AG09319 (cell line): ENCODE results near the gene MMRN2.
"Not testable (repeated sequence)": the region's sequence is repeated elsewhere in the genome, so short reads cannot be mapped to it uniquely, and the experiment has no call there.

ENCODE experiments used
- DNase-seq: peaks from one replicate; pipeline ENCODE4 v3.0.0-alpha.2; 2010; ENCODE audit warnings: low read depth; ENCODE audit errors: extremely low read depth
- TF ChIP-seq, protein P1 (sequence below): IDR thresholded peaks from 2 replicates; pipeline ENCODE4 v1.5.1; 2011; ENCODE audit warnings: low read depth, mild to moderate bottlenecking, inconsistent platforms, low read length, moderate library complexity

The MMRN2 gene

DNA sequence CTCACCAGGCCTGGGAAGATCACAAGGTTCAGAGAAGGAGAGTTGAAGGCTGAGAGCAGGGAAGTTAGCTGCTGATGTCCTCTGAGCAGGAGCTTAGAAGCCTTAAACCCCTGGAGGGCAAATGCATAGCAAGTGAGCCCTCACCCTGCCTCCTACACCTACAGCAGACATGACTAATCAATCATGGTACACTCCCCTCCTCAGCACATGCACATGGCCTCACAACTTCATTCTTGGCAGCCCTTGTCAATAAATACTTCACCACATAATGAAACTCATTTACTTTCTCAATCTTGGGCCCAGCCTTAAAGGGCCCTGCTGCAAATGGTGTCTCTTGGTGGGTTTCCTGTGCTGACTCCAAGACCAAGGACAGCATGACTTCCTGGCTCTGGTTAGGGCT lies 12.9 kb downstream of the MMRN2 start:
- no peak for DNase-seq
- TF ChIP-seq, protein P1, sequence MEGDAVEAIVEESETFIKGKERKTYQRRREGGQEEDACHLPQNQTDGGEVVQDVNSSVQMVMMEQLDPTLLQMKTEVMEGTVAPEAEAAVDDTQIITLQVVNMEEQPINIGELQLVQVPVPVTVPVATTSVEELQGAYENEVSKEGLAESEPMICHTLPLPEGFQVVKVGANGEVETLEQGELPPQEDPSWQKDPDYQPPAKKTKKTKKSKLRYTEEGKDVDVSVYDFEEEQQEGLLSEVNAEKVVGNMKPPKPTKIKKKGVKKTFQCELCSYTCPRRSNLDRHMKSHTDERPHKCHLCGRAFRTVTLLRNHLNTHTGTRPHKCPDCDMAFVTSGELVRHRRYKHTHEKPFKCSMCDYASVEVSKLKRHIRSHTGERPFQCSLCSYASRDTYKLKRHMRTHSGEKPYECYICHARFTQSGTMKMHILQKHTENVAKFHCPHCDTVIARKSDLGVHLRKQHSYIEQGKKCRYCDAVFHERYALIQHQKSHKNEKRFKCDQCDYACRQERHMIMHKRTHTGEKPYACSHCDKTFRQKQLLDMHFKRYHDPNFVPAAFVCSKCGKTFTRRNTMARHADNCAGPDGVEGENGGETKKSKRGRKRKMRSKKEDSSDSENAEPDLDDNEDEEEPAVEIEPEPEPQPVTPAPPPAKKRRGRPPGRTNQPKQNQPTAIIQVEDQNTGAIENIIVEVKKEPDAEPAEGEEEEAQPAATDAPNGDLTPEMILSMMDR = no peak

DNA sequence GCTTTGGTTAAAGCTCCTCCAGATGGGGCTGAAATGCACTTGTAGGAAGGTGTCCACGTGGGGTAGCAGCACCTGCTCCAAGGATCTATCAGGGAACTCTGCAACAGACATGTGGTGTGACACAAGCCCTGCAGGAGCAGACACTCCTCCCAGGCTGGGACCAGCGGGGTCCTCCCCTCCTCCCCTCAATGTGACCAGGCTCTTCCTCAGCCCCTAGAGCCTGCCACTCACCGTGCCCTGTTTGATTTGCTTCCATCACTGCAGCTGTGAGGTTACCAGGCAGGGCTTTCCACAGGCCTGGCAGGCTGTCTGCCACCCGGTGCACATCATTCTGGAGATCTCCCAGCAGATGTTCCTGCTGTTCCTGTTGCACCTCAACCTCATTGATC lies 13.4 kb downstream of the MMRN2 start:
- no peak for DNase-seq

DNA sequence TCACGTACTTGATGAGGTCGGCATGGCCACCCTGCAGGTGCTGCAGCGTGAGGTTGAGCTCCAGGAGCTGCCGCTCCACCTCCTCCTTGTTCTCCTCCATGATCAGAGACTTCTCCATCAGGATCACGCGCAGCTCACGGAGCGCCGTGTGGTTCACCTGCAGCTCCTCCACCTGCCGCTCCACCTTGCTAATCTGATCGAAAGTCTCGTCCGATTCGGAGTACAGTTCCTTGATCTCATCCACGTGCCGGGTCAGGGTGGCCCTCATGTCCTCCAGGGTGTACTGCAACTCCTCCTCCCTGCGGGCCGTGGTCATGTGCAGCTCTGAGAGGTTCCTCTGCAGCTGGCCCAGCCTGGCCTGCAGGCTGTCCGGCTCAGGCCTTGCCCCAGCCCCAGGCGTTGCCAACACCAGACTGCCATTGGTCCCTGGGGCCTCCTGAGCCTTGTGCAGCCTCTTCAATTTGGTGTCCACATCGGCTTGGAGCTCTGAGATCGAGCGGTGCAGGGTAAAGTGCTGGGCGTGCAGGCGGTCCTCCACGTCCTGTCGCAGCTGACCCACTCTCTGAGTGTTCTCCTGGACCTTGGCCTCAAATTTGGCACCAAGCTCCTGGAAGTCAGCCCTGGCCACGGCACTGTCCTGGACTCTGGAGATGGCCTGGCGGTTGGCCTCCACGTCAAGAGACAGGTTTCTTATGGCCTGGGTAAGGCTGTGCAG lies 13.9 kb downstream of the MMRN2 start:
- DNase-seq = no peak

More for the DNA sequence above, 13.4 kb downstream of the MMRN2 start:
- TF ChIP-seq, protein P1 = no peak

DNA sequence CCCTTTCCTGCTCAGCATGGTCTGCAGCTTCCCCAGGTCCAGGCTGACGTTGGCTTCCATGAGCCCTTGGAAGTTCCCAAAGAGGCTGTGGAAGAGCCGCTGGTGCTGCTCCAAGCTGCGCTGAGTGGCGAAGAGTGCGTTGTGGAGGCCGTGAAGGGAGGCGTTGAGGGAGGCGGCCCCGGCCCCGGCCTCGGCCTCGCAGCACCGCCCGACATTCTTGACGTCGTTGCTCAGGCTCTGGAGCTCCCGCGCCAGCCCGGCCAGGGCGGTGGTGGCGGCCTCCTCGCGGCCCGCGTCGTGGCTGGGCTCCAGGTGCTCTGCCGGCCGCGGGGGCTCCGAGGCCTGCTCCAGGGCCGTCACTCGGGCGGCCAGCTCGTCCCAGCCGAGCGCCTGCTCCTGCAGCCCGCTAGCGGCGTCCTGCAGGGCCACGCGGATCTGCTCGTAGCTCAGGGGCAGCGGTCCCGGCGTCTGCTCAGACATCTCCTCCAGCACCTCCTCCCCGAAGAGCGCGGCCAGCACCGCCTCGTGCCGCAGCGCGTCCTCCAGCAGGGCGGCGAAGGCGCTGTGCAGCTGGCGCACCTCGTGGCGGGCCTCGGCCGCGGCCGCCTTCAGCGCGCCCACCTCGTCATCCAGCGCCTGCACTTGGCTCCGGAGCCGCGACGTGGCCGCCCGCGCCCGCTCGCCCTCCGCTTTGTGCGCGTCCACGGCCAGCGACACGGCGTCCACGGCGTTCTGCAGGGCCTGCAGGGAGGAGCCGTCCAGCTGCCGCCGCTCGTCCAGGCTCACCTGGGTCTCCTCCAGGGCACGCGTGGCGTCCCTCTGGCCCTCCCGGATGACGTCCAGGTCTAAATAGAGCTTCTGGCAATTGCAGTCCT lies 14.7 kb downstream of the MMRN2 start:
- TF ChIP-seq, protein P1 = no peak
- no peak for DNase-seq

More for the DNA sequence above, 13.9 kb downstream of the MMRN2 start:
- TF ChIP-seq, protein P1 = no peak

DNA sequence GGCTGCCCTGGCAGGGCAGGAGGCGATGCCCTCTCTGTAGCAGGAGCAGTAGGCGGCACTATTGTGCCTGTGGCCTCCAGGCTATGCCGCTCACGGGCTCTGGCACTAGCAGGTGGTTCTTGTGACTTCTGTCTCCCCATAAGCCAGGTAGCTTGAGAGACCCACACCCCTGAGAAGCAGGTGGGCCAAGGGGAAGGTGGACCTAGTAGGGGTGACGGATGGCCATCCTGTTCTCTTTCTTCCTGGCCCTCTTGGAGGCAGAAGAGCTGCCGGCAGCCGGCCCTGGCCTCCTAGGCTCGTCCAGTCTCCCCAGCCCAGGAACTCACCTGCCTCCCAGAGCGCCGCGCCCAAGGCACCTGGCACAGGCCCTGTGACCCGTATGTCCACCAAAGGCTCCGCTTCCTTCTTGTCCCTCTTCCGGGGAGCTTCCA lies 15.4 kb downstream of the MMRN2 start:
- DNase-seq = no peak
- TF ChIP-seq, protein P1 = no peak

DNA sequence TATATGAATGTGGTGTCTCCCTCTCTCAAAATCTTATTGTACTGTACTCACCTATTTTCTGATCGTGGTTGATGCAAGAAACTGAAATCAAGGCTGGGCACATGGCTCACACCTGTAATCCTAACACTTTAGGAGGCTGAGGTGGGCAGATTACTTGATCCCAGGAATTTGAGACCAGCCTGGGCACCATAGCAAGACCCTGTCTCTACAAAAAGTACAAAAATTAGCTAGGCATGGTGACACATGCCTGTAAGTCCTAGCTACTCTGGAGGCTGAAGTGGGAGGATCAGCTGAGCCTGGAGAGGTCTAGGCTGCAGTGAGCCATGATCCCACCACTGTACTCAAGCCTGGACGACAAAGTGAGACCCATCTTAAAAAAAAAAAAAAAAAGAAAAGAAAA lies 16.0 kb downstream of the MMRN2 start:
- no peak for DNase-seq
- TF ChIP-seq, protein P1 = no peak

DNA sequence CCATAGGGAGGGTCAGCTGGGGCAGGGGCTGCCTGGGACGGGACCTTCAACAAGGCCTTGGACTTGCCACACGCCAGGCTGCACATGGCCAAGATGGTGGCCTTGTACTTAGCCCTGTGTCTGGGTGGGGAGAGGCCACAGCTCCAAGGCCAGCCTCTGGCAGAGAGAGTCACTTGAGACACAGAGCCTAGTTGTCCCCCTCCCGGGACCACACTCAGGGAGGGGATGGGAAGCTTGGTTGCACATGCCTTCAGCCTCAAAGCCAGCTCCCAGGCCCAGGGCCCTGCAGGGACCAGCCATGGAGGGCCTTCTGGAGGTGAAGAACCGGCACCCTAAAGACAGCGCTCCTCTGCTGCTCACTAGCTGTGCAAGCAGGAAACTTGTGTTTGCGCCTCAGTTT lies 16.7 kb downstream of the MMRN2 start:
- no peak for DNase-seq
- TF ChIP-seq, protein P1 = no peak

DNA sequence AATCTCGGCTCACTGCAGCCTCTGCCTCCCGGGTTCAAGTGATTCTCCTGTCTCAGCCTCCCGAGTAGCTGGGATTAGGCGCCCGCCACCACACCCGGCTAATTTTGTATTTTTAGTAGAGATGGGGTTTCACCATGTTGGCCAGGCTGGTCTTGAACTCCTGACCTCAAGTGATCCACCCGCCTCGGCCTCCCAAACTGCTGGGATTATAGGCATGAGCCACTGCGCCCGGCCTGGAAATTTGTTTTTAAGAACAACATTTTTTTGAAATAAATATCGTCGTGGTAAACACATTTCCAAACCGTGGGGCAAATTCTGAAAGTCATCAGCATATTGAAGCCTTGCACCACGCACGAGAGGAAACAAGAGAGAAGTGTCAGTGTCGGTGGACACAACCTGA lies 17.3 kb downstream of the MMRN2 start:
- not testable (repeated sequence) for DNase-seq
